Measurements from ENCODE around the gene CAMK1. TPM values are rescaled to one million over a fixed set of nuclear protein-coding genes. Genes with fewer than 3 reads are reported as not detected.

Gene CAMK1
- total and polyA plus RNA-seq, 9 of the 15 experiments (the other 6 are each of a cell fraction or from before 2014, with no cell fraction given): 0.23 to 10.7 (median 6.0) TPM

- TF ChIP-seq UBTF (IDR thresholded peaks at IDR 0.05; ENCODE audit: borderline replicate concordance in 1 of 2, low read depth in 2 of 2, low read length in 2 of 2) (0 out of 4 replicates have a peak, but pooled peaks of 1 of the 2 experiments have one; percentile 22), CHD4 (IDR thresholded peaks at IDR 0.05; ENCODE audit: insufficient read depth, insufficient replicate concordance, low read depth, low read length, poor library complexity, severe bottlenecking) (peak; percentile 90), BCOR (IDR thresholded peaks at IDR 0.05) (peak; percentile 98), SFPQ (IDR thresholded peaks at IDR 0.05; ENCODE audit: low read depth, low read length) (no peak), SMARCA5 (IDR thresholded peaks at IDR 0.05) (peak; percentile 90), HDAC1 (IDR thresholded peaks at IDR 0.05) (peak in 1 of 2 experiments; percentile 50; a peak in 1 of 4 replicates), RBM25 (IDR thresholded peaks at IDR 0.05; ENCODE audit: low read depth, low read length, severe bottlenecking) (peak; percentile 99), KDM5B (IDR thresholded peaks at IDR 0.05; ENCODE audit: insufficient replicate concordance, low read depth, low read length) (no peak), MAFG (tag; conservative IDR thresholded peaks at IDR 0.05) (no peak)
- TF ChIP-seq, protein P1, sequence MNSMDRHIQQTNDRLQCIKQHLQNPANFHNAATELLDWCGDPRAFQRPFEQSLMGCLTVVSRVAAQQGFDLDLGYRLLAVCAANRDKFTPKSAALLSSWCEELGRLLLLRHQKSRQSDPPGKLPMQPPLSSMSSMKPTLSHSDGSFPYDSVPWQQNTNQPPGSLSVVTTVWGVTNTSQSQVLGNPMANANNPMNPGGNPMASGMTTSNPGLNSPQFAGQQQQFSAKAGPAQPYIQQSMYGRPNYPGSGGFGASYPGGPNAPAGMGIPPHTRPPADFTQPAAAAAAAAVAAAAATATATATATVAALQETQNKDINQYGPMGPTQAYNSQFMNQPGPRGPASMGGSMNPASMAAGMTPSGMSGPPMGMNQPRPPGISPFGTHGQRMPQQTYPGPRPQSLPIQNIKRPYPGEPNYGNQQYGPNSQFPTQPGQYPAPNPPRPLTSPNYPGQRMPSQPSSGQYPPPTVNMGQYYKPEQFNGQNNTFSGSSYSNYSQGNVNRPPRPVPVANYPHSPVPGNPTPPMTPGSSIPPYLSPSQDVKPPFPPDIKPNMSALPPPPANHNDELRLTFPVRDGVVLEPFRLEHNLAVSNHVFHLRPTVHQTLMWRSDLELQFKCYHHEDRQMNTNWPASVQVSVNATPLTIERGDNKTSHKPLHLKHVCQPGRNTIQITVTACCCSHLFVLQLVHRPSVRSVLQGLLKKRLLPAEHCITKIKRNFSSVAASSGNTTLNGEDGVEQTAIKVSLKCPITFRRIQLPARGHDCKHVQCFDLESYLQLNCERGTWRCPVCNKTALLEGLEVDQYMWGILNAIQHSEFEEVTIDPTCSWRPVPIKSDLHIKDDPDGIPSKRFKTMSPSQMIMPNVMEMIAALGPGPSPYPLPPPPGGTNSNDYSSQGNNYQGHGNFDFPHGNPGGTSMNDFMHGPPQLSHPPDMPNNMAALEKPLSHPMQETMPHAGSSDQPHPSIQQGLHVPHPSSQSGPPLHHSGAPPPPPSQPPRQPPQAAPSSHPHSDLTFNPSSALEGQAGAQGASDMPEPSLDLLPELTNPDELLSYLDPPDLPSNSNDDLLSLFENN (IDR thresholded peaks at IDR 0.05; ENCODE audit: low read depth in 2 of 2, low read length in 2 of 2): no peak
- TF ChIP-seq, protein P2, sequence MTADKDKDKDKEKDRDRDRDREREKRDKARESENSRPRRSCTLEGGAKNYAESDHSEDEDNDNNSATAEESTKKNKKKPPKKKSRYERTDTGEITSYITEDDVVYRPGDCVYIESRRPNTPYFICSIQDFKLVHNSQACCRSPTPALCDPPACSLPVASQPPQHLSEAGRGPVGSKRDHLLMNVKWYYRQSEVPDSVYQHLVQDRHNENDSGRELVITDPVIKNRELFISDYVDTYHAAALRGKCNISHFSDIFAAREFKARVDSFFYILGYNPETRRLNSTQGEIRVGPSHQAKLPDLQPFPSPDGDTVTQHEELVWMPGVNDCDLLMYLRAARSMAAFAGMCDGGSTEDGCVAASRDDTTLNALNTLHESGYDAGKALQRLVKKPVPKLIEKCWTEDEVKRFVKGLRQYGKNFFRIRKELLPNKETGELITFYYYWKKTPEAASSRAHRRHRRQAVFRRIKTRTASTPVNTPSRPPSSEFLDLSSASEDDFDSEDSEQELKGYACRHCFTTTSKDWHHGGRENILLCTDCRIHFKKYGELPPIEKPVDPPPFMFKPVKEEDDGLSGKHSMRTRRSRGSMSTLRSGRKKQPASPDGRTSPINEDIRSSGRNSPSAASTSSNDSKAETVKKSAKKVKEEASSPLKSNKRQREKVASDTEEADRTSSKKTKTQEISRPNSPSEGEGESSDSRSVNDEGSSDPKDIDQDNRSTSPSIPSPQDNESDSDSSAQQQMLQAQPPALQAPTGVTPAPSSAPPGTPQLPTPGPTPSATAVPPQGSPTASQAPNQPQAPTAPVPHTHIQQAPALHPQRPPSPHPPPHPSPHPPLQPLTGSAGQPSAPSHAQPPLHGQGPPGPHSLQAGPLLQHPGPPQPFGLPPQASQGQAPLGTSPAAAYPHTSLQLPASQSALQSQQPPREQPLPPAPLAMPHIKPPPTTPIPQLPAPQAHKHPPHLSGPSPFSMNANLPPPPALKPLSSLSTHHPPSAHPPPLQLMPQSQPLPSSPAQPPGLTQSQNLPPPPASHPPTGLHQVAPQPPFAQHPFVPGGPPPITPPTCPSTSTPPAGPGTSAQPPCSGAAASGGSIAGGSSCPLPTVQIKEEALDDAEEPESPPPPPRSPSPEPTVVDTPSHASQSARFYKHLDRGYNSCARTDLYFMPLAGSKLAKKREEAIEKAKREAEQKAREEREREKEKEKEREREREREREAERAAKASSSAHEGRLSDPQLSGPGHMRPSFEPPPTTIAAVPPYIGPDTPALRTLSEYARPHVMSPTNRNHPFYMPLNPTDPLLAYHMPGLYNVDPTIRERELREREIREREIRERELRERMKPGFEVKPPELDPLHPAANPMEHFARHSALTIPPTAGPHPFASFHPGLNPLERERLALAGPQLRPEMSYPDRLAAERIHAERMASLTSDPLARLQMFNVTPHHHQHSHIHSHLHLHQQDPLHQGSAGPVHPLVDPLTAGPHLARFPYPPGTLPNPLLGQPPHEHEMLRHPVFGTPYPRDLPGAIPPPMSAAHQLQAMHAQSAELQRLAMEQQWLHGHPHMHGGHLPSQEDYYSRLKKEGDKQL (CRISPR knock-in tag; IDR thresholded peaks at IDR 0.05; ENCODE audit: borderline replicate concordance): no peak
These were observed 19.0 kb downstream of the CAMK1 start (continued) for GRCh38 chr3:9750556-9751411.
